SK-N-MC (cell line): ENCODE measurements around the gene CDH12.

Experiments used
- EZH2 ChIP-seq: fragments of 200-600 bp; sonication (generic); IDR thresholded peaks from one replicate; pipeline ENCODE4 v1.6.1; 2017; ENCODE audit warnings: antibody characterized with exemption
- FOXP2 ChIP-seq: optimal IDR thresholded peaks from 2 replicates; pipeline ENCODE3; 2011; ENCODE audit warnings: mild to moderate bottlenecking, moderate library complexity; ENCODE audit not compliant: insufficient read depth; ENCODE audit errors: extremely low read length, control extremely low read depth
- POLR2AphosphoS5 ChIP-seq: IDR thresholded peaks from 2 replicates; pipeline ENCODE4 v1.6.1; 2012; ENCODE audit warnings: mild to moderate bottlenecking, low read depth, low read length, borderline replicate concordance

DNA sequence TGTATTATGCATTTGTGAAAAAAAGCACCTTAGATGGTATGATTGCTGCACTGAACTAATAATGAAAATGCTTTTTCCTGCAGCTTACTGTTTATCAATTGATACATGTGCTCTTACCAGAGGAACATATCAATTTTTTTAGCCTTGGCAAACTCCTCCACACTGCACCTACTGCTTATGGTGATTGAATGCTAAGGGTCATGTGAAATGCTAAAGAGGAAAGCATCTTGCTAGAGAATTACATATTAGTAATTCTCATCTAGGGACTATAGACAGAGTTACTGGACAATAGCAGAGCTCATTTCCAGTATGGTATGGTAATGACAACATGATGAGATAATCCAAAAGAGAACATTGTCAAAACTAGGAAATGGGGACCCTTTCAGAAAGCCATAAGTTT, 817.1 kb downstream of the CDH12 start:
- TF ChIP-seq POLR2AphosphoS5 (no peak), FOXP2 (no peak), EZH2 (no peak)
